Naive thymus-derived CD4-positive, alpha-beta T cell (primary cell): Measurements from ENCODE around the gene NSMF. TPM values are rescaled to one million over a fixed set of nuclear protein-coding genes. Genes with fewer than 3 reads are reported as not detected.
A peak's percentile ranks its signal among the peaks of the same experiment; 100 is the strongest.

ENCODE experiments used
- ATAC-seq: fragments of 150-1000 bp; cut with Tn5 transposase; 2 replicates; pipeline ENCODE4 v1.10.0; 2021; ENCODE audit warnings: mild to moderate bottlenecking, moderate library complexity
- CTCF ChIA-PET: fragments of 350-600 bp; sonication (Branson Sonifier 250); formaldehyde crosslinking; loops from one replicate; lab custom pipeline; 2021; ENCODE audit warnings: antibody characterized with exemption; lab: Charles Lee
- POLR2A ChIA-PET: fragments of 350-600 bp; sonication (Branson Sonifier 250); formaldehyde crosslinking; loops from one replicate; lab custom pipeline; 2021; ENCODE audit warnings: antibody characterized with exemption, inconsistent platforms; lab: Charles Lee
- DNase-seq, 9 donors: peaks; one replicate each; pipeline versions ENCODE4 v3.0.0 to v3.0.0-alpha.2; 2020 to 2022; ENCODE audit warnings: mixed read lengths in 1 of 9
- H3K27ac ChIP-seq: one replicate; pipeline ENCODE4 v1.7.0; 2013; ENCODE audit warnings: mild to moderate bottlenecking, low read depth, low read length, moderate library complexity
- H3K27me3 ChIP-seq, 2 donors: one replicate each; pipeline ENCODE4 v1.7.0; 2013; ENCODE audit warnings: low read length in 2 of 2, mild to moderate bottlenecking in 2 of 2, moderate library complexity in 2 of 2; ENCODE audit not compliant: control insufficient read depth in 2 of 2, insufficient read depth in 2 of 2
- H3K36me3 ChIP-seq, 3 experiments: 1 replicate in 2 of 3; 2 replicates in 1 of 3; pipeline ENCODE4 v1.7.0; 2013; ENCODE audit warnings: low read length in 3 of 3, mild to moderate bottlenecking in 3 of 3, moderate library complexity in 1 of 3; ENCODE audit not compliant: insufficient read depth in 3 of 3, control insufficient read depth in 2 of 3
- H3K4me1 ChIP-seq, 2 donors: one replicate each; pipeline ENCODE4 v1.7.0; 2013; ENCODE audit warnings: low read length in 2 of 2, mild to moderate bottlenecking in 2 of 2, moderate library complexity in 1 of 2; ENCODE audit not compliant: control insufficient read depth in 2 of 2, insufficient read depth in 2 of 2
- H3K4me3 ChIP-seq: 2 replicates; pipeline ENCODE4 v1.7.0; 2013; ENCODE audit warnings: mild to moderate bottlenecking, low read length
- H3K9me3 ChIP-seq, 3 experiments: 1 replicate in 2 of 3; 2 replicates in 1 of 3; pipeline ENCODE4 v1.7.0; 2013; ENCODE audit warnings: low read length in 3 of 3; ENCODE audit not compliant: control insufficient read depth in 2 of 3
- H3K27ac Mint-ChIP-seq, 9 donors: one replicate each; pipeline ENCODE4 v1.8.0; 2020 to 2022; ENCODE audit warnings: mixed read lengths in 9 of 9, mild to moderate bottlenecking in 8 of 9, moderate library complexity in 5 of 9, inconsistent platforms in 2 of 9
- H3K27me3 Mint-ChIP-seq, 5 donors: one replicate each; pipeline ENCODE4 v1.8.0; 2021 to 2022; ENCODE audit warnings: mixed read lengths in 5 of 5, mild to moderate bottlenecking in 1 of 5
- H3K36me3 Mint-ChIP-seq, 5 donors: one replicate each; pipeline ENCODE4 v1.8.0; 2020 to 2022; ENCODE audit warnings: mixed read lengths in 5 of 5, mild to moderate bottlenecking in 3 of 5, inconsistent platforms in 1 of 5
- H3K4me1 Mint-ChIP-seq, 7 donors: one replicate each; pipeline ENCODE4 v1.8.0; 2020 to 2022; ENCODE audit warnings: mixed read lengths in 7 of 7, mild to moderate bottlenecking in 3 of 7, inconsistent platforms in 1 of 7
- H3K4me3 Mint-ChIP-seq, 10 donors: one replicate each; pipeline ENCODE4 v1.8.0; 2020 to 2022; ENCODE audit warnings: mild to moderate bottlenecking in 10 of 10, mixed read lengths in 10 of 10, moderate library complexity in 6 of 10, inconsistent platforms in 2 of 10
- H3K9me3 Mint-ChIP-seq, 11 donors: one replicate each; pipeline ENCODE4 v1.8.0; 2020 to 2022; ENCODE audit warnings: mixed read lengths in 11 of 11, mild to moderate bottlenecking in 4 of 11, inconsistent platforms in 1 of 11, moderate library complexity in 1 of 11
- intact Hi-C, 2 donors: fragments of 100-400 bp; cut with micrococcal nuclease; formaldehyde crosslinking; loops; one replicate each; pipeline ENCODE4 v1.15.1; 2023
- polyA plus RNA-seq, 2 donors: library from polyadenylated mRNA; unstranded; fragments of 300-500 nt; fragmentation: Illumina TruSeq; gene quantifications; one replicate each; pipeline ENCODE4 v1.2.3, GENCODE V29; 2021
- total RNA-seq, 6 experiments: library from RNA in 5 of 6; stranded (reverse) in 5 of 6; gene quantifications; 1 replicate in 5 of 6; 2 replicates in 1 of 6; pipeline ENCODE4 v1.2.3 and lab custom pipeline; 2021 to 2026

NSMF gene
- total and polyA plus RNA-seq, 7 experiments from 2014 or later, result 10.9 to 92.0 (median 29.0) TPM

DNA sequence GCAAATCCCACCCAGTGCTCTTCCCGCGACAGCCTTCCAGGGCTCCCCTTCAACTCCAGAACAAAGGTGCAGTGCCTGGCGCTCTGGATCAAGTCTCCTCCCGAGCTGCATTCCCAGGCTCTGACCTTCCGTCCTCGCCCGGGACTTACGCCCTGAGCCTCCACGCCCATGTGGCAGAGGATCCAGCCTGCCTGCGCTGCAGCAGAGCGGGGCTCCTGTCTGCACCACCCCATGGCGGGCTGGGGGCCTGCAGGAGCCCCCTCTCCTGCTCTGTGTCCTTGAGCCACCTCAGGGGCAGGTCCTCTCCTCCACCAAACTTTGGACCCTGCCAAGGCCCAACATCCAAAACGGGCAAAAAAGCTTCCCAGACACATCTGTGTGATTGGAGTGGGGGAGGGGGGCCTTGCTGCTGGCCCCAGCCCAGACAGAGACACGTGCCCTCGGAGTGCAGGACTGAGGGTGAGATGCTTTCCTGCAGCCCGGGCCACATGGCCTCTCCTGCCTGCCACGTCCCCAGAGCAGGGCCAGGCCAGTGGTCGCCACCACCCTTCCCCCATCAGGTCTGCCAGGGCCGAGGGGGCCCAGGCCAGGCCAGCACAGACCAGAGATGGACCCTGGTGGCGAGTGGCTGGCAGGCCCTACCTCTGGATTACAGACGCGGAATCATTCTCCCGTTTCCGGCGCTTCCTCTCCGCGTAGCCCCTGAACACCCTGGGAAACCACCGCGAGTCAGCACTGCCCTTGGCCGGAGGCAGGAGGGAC, 4.4 kb downstream of the NSMF start:
- peaks cover 29 to 51% of the 10 kb centered on the region in 2 donors for H3K4me1 ChIP-seq
- no peaks in the 10 kb centered on the region for H3K9me3 ChIP-seq
- POLR2A ChIA-PET, result interaction anchor here (1.4 kb wide), 1 partner anchor 11 kb away, joined by 4 read pairs; no protein-coding TSS in a partner anchor
- H3K4me1 Mint-ChIP-seq, result peaks cover 5 to 65% (median 38%) of the 10 kb centered on the region in 7 donors
- no peaks in the 10 kb centered on the region for H3K27me3 ChIP-seq
- peak overlapping the region; percentile 66 for H3K27ac ChIP-seq
- CTCF ChIA-PET, result no interaction called here
- H3K27me3 Mint-ChIP-seq, result no peaks in the 10 kb centered on the region
- DNase-seq, result peak in 3 of 9 donors; percentile 8 to 21 (median 16)
- H3K4me3 ChIP-seq, result peak overlapping the region; percentile 11
- peak overlapping the region in 8 of 9 donors; percentile 54 to 80 (median 66) for H3K27ac Mint-ChIP-seq
- H3K9me3 Mint-ChIP-seq, result peaks cover 0 to 3% (median 0%) of the 10 kb centered on the region in 11 donors
- intact Hi-C loops, result loop anchor here (2.0 to 10.0 kb wide), 4 partner anchors 138 to 1210 kb away; partner anchors contain the start of genes TMEM141 (in 2 of the 2), QSOX2 (in 1 of the 2) and ZMYND19 (in 1 of the 2)
- H3K4me3 Mint-ChIP-seq, result peak overlapping the region; percentile 51 to 79 (median 68)
- H3K36me3 ChIP-seq, result peaks cover 0 to 30% (median 4%) of the 10 kb centered on the region in 3 experiments
- peaks cover 0 to 10% (median 0%) of the 10 kb centered on the region in 5 donors for H3K36me3 Mint-ChIP-seq
- ATAC-seq, result no peak

GRCh38 chr9:137454145-137454596, 5.0 kb downstream of the NSMF start:
- Mint-ChIP-seq H3K36me3 (peaks cover 0 to 14% (median 0%) of the 10 kb centered on the region in 5 donors), H3K4me1 (peaks cover 5 to 67% (median 40%) of the 10 kb centered on the region in 7 donors), H3K27me3 (no peaks in the 10 kb centered on the region), H3K27ac (peak overlapping the region in 8 of 9 donors; percentile 54 to 80 (median 66)), H3K9me3 (peaks cover 0 to 3% (median 0%) of the 10 kb centered on the region in 11 donors), H3K4me3 (peak overlapping the region; percentile 51 to 79 (median 68))
- Histone ChIP-seq H3K4me3 (peak overlapping the region; percentile 11), H3K9me3 (no peaks in the 10 kb centered on the region), H3K36me3 (peaks cover 0 to 30% (median 4%) of the 10 kb centered on the region in 3 experiments), H3K4me1 (peaks cover 27 to 48% of the 10 kb centered on the region in 2 donors), H3K27ac (peak overlapping the region; percentile 66), H3K27me3 (no peaks in the 10 kb centered on the region)
- ChIA-PET CTCF (no interaction called here), POLR2A (interaction anchor here (1.4 kb wide), 1 partner anchor 12 kb away, joined by 4 read pairs; no protein-coding TSS in a partner anchor)
- DNase-seq (peak in 7 of 9 donors; percentile 31 to 69 (median 60)), ATAC-seq (peak; percentile 40)
- intact Hi-C loops, result loop anchor here (2.0 to 10.0 kb wide), 3 partner anchors 662 to 1209 kb away; partner anchors contain the start of genes TMEM141 (in 2 of the 2) and QSOX2 (in 1 of the 2)

DNA sequence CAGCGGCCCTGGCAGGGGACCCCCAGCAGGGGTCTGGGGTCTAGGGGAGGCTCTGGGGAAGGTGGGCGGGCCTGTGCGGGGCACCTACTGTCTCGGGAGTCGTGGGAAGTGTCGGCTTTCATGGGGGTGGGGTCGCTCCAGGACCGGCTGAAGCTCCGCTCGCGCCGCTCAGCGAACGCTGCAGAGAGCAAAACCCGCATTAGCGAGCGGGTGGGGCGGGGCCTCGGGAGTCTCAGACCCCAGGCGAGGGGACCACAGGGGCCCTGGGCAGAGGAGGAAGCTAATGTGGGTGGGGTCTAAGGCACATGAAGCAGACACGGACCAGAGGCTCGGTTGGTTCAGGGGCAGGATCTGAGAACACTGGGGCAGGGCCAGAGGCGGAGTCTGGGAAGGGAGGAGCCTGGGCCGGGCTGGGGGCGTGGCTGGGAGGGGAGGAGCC, 5.5 kb downstream of the NSMF start:
- H3K4me3 ChIP-seq, result no peak overlapping the region
- H3K27ac ChIP-seq, result no peak overlapping the region
- H3K36me3 ChIP-seq, result peaks cover 0 to 30% (median 4%) of the 10 kb centered on the region in 3 experiments
- CTCF ChIA-PET, result interaction anchor here (0.6 kb wide), 2 partner anchors 22 to 243 kb away, joined by 3 read pairs; no protein-coding TSS in a partner anchor
- peak overlapping the region in 9 of 10 donors; percentile 39 to 79 (median 65) for H3K4me3 Mint-ChIP-seq
- DNase-seq (peak; percentile 51 to 76 (median 67)), ATAC-seq (peak; percentile 80)
- peaks cover 27 to 48% of the 10 kb centered on the region in 2 donors for H3K4me1 ChIP-seq
- H3K27me3 Mint-ChIP-seq, result no peaks in the 10 kb centered on the region
- no peaks in the 10 kb centered on the region for H3K27me3 ChIP-seq
- H3K9me3 ChIP-seq, result no peaks in the 10 kb centered on the region
- intact Hi-C loops, result loop anchor here (1.0 to 10.0 kb wide), 4 partner anchors 8 to 1209 kb away; partner anchors contain the start of genes TMEM141 (in 2 of the 2) and QSOX2 (in 1 of the 2)
- H3K9me3 Mint-ChIP-seq, result peaks cover 0 to 3% (median 0%) of the 10 kb centered on the region in 11 donors
- peaks cover 5 to 72% (median 40%) of the 10 kb centered on the region in 7 donors for H3K4me1 Mint-ChIP-seq
- POLR2A ChIA-PET, result interaction anchor here (1.4 kb wide), 1 partner anchor 12 kb away, joined by 4 read pairs; no protein-coding TSS in a partner anchor
- H3K27ac Mint-ChIP-seq, result peak overlapping the region in 4 of 9 donors; percentile 48 to 83 (median 60)
- H3K36me3 Mint-ChIP-seq, result peaks cover 0 to 14% (median 0%) of the 10 kb centered on the region in 5 donors

- Mint-ChIP-seq H3K4me3 (peak overlapping the region in 8 of 10 donors; percentile 41 to 79 (median 66)), H3K4me1 (peaks cover 5 to 72% (median 40%) of the 10 kb centered on the region in 7 donors), H3K9me3 (peaks cover 0 to 3% (median 0%) of the 10 kb centered on the region in 11 donors), H3K36me3 (peaks cover 0 to 14% (median 0%) of the 10 kb centered on the region in 5 donors), H3K27me3 (no peaks in the 10 kb centered on the region), H3K27ac (peak overlapping the region in 2 of 9 donors; percentile 49 to 63)
- intact Hi-C loops, result loop anchor here (1.0 to 10.0 kb wide), 3 partner anchors 8 to 1208 kb away; partner anchors contain the start of genes QSOX2 (in 1 of the 2) and TMEM141 (in 1 of the 2)
- H3K36me3 ChIP-seq, result peaks cover 0 to 30% (median 4%) of the 10 kb centered on the region in 3 experiments
- no peaks in the 10 kb centered on the region for H3K27me3 ChIP-seq
- ChIA-PET POLR2A (interaction anchor here (1.4 kb wide), 1 partner anchor 13 kb away, joined by 4 read pairs; no protein-coding TSS in a partner anchor), CTCF (interaction anchor here (0.6 kb wide), 2 partner anchors 21 to 243 kb away, joined by 3 read pairs; no protein-coding TSS in a partner anchor)
- peak in 2 of 9 donors; percentile 14 to 22 for DNase-seq
- no peak overlapping the region for H3K27ac ChIP-seq
- no peaks in the 10 kb centered on the region for H3K9me3 ChIP-seq
- H3K4me3 ChIP-seq, result no peak overlapping the region
- H3K4me1 ChIP-seq, result peaks cover 27 to 48% of the 10 kb centered on the region in 2 donors
- ATAC-seq, result no peak
Measured at GRCh38 chr9:137452761-137453642, 6.1 kb downstream of the NSMF start.

- Mint-ChIP-seq H3K36me3 (peaks cover 0 to 14% (median 0%) of the 10 kb centered on the region in 5 donors), H3K27me3 (no peaks in the 10 kb centered on the region), H3K27ac (peak overlapping the region in 8 of 9 donors; percentile 54 to 94 (median 70)), H3K4me3 (peak overlapping the region; percentile 41 to 79 (median 63)), H3K9me3 (peaks cover 0 to 3% (median 0%) of the 10 kb centered on the region in 11 donors), H3K4me1 (peaks cover 6 to 74% (median 46%) of the 10 kb centered on the region in 7 donors)
- CTCF ChIA-PET, result no interaction called here
- Histone ChIP-seq H3K27ac (peak overlapping the region; percentile 51), H3K36me3 (peaks cover 0 to 23% (median 4%) of the 10 kb centered on the region in 3 experiments), H3K4me3 (no peak overlapping the region), H3K9me3 (no peaks in the 10 kb centered on the region), H3K4me1 (peaks cover 27 to 48% of the 10 kb centered on the region in 2 donors), H3K27me3 (no peaks in the 10 kb centered on the region)
- ATAC-seq, result no peak
- DNase-seq, result peak in 2 of 9 donors; percentile 12 to 33
- POLR2A ChIA-PET, result no interaction called here
- intact Hi-C loops, result loop anchor here (5.0 to 10.0 kb wide), 2 partner anchors 660 to 1207 kb away; partner anchors contain the start of genes QSOX2 (in 1 of the 2) and TMEM141 (in 1 of the 2)
Measured at GRCh38 chr9:137452006-137452760, 7.0 kb downstream of the NSMF start.
